T-helper 1 cell treated with Interleukin-12 subunit alpha and Interleukin-12 subunit beta and Interleukin-4 antibody, amounts not matched to agents 30 ng/mL and 1 ng/mL, for 36 hours (primary cell): ENCODE results near the gene LPO. TPM values are rescaled to one million over a fixed set of nuclear protein-coding genes. Genes with fewer than 3 reads are reported as not detected.

Source experiments
- intact Hi-C: fragments of 100-400 bp; cut with micrococcal nuclease; formaldehyde crosslinking; loops from one replicate; pipeline ENCODE4 v1.15.1; 2024
- total RNA-seq: library from RNA; stranded (reverse); gene quantifications from 2 replicates; pipeline ENCODE4 v1.2.3, GENCODE V29; 2022

The LPO gene
- total RNA-seq, 1 donor from 2014 or later = not detected

DNA sequence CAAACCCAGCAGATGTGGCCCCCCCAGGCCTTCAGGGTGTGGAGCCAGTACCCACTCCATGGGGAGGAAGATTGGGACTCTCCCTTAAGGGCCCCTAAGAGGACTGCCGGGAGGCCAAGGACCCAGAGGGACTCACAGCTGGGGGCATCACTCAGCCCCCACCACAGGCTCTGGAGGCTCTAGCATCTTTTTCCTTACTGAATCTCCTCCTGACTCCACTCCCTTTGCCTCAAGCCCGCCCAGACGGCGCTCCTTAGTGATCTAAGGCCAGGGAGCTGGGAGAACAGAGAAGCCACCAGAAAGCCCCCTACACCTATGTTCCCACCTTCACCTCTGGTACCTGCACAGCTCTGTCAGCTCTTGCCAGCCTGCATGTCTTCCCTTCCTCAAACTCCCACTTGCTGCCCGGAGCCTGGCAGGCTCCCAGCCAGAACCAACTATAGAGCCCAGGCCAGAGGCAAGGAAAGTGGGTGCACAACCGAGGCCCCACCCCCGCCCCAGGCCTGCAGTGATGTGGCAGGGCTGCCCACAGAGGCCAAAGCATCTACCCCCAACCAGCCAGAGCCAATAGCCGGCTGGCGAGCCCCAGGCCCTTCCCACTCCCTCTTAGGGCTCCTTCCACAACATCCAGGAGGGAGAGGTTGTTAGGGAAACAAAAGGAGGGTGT lies 64.7 kb downstream of the LPO start:
- intact Hi-C loops = no loop called here

DNA sequence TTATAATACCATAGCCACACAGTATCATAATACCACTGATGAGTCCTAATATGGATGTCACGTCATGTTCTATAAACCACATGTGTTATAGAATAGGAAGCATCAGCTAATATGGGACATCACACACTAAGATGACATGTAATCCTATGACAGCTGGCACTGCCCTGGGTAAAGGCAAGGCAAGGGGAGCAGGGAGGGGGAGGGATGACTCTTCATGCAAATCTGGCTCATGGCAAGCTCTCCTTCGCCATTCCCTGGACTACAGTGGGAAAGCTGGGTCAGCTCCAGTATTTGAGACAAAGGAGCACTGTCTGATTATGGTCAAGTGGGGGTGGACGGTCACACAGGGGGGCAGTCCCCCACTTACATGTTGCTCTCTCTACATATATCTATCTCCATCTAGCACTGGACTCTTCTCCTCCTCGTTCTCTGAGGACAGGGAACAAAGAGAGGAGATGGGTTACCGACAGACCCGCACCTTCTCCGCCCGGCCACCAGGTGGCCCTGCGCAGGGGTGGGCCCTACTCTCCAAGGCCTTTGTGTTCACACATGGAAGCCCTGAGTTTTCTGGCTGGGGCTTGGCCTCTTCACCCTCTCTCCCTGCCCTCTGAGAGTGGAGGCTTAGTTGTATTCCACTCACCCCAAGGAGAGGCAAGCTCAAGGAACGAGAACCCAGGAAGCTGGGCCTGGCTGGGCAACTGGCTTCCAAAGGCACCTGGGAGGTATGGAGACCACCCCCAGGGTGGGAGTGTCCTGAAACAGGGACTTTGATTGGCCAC lies 65.8 kb downstream of the LPO start:
- intact Hi-C loops = loop anchor here (1.0 to 2.0 kb wide), 6 partner anchors 13 to 143 kb away; partner anchors contain the start of genes RNF43, SUPT4H1 and TSPOAP1

DNA sequence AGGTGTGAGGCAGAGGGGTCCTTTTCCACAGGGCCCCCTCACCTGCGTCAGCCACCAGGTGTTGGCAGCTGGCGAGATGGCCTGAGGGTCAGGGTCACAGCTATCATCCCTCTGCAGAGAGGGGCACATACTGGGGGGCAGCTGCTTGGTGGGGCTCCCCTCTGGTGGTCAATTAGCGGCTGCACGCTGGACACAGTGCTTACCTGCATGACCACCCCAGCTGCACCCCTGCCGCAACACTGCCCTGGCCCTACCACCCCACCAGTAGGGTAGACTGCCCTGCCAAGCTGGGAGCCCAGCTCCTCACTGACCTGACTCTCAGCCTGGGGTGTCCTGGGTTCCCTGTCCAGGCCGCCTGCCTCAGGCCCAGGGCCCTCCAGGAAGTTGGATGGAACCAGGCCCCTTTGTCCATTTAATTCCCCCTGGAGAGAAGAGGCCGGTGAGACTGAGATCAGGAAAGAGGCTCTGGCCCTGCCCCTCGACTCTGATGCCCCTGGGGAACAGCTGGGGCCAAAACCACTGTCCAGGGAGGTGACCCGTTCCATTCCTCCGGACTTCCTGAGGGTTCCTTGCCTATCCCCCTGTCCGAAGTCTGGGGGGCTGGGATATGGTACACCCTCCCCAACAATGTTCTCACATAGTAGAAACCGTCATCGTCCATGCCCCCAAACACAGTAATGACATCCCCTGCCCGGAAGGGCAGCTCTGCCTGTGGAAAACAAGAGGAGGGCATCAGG lies 66.5 kb downstream of the LPO start:
- intact Hi-C loops = loop anchor here (1.0 to 2.0 kb wide), 6 partner anchors 12 to 142 kb away; partner anchors contain the start of genes RNF43, SUPT4H1 and TSPOAP1

DNA sequence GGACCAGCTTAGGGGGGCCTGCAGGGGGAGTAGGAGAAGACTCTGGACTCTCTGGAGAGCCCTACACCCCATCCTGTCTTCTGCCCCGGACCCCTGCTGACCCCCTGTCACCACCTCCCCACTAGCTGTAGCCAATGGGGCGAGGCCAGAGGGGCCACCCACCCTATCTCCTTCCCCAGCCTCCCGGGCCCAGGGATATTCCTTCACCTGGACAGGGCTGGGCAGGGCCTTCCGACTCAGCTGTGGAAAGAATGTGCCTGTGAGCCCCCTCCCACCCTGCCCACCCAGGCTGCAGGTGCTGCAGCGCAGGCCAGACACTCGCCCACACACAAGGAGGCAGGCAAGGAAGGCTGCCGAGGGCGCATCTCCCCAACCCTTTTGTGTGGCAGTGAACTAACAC lies 67.2 kb downstream of the LPO start:
- intact Hi-C loops = loop anchor here (2.0 kb wide), 2 partner anchors 23 to 47 kb away; partner anchors contain the start of genes SUPT4H1 and TSPOAP1

GRCh38 chr17:58306131-58306951 lies 68.0 kb downstream of the LPO start:
- intact Hi-C loops = no loop called here

- intact Hi-C loops = no loop called here
These were observed 69.2 kb downstream of the LPO start for GRCh38 chr17:58307468-58308172.

DNA sequence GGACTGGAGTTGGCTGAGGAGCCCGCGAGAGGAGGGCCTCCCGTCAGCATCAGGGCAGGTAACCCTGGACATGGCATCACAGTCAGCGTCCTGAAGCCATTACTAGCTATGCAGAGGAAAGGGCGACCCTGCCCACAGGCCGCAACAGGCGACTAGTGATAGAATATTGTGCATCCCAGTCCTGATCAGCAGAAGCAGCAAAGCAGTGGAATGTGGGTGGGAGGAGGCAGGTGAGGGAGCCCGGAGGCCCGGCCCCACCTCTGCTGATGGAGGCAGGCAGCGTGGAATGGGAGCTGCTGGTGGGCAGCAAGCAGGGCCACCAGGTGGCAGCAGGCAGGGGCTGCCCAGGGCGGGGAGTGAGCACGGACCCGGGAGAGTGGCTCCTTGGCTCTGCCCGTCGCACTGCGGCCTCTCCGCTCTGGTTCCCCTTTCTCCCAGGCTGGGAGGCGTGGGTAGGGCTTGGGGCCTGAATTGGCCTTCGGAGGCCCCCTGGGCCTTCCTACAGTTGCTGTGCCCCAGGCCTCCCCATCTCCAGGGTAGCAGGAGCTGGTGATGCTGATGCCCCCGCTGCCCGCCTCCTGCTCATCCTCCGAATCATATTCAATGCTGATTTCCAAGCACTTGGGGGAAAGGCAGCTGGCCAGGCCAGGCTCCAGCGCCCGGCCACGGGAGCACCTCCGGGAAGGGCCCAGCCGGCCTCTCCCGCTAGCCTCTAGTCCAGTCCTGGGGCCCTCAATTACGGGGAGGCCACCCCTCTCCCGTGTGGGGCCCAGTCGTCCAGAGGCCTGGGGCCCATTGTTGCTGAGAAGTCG lies 70.0 kb downstream of the LPO start:
- intact Hi-C loops = no loop called here

DNA sequence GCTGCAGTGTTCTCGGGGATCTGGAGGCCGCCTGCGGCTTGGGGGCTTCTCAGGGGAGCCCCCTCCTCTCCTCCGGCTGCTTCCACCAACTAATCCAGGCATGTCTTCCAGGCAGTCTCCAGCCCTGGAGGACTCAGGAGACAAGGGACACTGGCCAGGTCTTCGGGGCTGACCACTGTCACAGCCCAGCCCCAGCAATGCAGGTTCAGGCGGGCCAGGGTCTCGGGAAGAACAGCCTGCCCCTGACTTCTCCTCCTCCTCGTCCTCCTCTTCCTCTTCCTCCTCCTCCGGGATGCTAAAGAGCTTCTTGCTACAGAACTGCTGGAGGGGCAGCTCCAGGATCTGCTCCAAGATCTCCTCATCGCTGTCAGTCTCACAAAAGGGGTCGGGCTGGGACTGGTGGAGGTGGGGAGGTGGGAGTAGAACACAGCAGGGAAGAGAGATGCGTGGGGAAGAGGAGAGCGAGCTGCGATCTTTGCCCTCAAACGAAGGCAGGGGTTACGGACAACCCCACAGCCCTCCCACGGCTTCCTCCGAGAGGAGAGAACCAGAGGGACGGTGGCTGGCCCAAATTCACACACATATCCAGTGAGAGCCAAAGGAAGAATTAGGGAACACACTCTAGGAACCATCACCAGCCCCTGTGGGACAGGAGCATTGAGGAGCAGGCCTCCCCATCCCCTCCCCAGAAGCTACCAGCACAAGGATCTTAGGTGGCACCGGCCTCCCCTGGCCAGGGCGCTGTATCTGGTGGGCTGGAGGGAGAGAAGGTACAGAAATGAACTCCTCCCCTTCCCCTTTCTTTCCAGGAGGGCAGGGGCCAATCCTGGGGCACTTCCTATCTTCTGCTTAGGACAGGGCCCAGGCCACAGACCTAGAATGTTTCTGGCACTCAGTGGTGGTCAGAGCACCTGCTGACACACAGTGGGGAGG lies 70.9 kb downstream of the LPO start:
- intact Hi-C loops = no loop called here

GRCh38 chr17:58309918-58310259 lies 71.5 kb downstream of the LPO start:
- intact Hi-C loops = no loop called here

GRCh38 chr17:58310511-58311428 lies 72.4 kb downstream of the LPO start:
- intact Hi-C loops = no loop called here

DNA sequence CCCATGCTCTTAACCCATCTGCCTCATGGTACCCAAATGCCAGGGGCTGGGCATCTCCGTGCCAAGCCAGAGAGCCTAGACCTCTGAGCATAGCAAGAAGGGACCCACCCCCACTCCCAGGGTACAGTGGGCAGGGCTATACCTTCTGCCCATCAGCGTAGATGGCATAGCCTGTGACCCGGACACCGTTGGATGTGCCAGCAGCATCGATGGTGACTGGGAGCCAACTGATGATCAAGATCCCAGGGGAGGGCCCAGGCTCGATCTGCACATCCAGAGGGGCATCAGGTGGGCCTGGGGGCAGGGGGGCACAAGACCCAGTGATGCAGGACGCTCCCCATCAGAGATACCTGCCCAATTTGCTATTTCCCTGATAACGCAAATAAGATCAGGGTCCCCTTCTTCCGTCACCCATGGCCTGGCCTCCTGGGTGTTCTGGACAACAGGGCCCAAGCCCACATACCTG lies 73.1 kb downstream of the LPO start:
- intact Hi-C loops = no loop called here

DNA sequence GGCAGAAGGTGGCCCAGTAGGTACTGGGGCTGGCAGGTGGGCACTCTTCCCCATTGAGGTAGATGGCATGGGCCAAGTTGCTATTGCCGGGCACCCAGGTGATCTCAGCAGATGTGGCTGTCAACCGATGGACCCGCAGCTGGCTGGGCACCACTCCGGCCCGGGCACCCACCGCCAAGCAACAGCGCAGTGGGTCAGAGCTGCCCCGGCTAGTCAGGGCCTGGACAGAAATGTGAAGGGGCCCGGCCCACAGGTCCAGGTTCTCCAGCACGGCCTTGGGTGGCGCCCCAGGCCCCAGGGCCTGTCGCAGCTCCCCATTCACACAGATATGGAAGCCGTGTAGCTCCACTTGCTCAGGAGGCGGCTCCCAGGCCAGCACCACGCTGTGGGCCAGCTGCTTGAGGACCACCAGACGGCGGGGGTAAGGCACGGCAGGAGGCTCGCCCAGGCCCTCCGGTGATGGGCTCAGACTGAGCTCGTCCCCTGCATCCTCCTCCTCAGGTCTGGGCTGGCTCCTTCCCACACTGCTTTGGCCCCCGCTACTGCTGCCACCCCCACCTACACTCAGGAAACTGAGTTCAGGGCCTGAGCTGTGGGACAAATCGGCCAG lies 73.7 kb downstream of the LPO start:
- intact Hi-C loops = no loop called here

DNA sequence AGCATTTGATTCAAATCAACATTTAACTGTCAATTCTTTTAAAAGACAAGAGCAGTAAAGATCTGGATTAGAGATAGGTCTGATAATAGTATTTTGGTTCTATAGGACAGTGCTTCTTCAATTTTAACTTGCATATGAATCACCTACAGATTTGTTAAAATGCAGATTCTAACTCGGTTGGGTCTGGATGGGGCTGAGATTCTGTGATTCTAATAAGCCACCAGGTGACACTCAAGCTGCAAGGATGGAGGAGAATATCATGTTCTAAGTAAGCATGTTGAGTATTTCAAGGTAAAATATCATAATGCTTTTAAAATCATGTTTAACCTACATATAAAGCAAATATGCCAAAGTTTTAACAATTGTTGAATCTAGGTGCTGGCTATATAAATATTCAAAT lies 74.4 kb downstream of the LPO start:
- intact Hi-C loops = no loop called here

GRCh38 chr17:58313815-58314705 lies 75.7 kb downstream of the LPO start:
- intact Hi-C loops = no loop called here

DNA sequence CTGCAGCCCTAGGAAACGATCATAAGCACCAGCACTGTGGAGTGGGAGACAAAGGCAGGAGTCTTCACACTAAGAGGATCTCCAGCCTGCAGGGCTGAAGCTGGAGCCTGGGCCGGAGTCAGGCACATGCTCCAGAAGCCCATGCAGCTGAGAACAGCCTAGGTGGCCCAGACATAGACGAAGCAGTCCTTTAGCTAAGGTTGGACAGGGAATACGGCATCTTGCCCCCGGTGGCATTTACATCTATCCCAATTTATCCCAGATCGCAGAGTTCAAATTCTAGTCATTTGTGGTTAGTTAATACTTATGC lies 76.3 kb downstream of the LPO start:
- intact Hi-C loops = no loop called here

DNA sequence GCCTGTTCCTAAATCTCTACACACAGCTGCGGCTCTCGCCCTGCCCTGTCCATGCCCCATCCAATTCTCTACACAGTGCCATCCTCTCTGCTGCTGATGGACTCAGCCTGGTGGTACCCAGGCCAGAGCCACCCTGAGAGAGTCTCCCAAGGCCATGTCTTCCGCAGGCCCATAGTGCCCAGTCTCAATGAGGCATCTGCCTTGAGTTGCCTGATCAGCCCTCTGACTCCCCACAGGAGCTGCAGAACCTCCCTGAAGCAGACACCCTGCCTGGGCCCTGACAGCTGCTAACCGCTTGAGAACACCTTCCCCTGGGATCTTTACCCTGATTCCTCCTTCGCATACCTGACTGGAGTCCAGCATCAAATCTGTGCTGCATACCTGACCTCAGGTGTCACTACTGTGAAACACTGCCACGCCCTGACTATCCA lies 76.9 kb downstream of the LPO start:
- intact Hi-C loops = no loop called here
